NCI-H1092 treated with DMSO at 0.1 percent for 48 hours (cell line): Measurements from ENCODE around the gene ADCY2.

Experiments
- DNase-seq: peaks from one replicate; lab custom pipeline; 2025; lab: John Stamatoyannopoulos, UW

ADCY2 gene

DNA sequence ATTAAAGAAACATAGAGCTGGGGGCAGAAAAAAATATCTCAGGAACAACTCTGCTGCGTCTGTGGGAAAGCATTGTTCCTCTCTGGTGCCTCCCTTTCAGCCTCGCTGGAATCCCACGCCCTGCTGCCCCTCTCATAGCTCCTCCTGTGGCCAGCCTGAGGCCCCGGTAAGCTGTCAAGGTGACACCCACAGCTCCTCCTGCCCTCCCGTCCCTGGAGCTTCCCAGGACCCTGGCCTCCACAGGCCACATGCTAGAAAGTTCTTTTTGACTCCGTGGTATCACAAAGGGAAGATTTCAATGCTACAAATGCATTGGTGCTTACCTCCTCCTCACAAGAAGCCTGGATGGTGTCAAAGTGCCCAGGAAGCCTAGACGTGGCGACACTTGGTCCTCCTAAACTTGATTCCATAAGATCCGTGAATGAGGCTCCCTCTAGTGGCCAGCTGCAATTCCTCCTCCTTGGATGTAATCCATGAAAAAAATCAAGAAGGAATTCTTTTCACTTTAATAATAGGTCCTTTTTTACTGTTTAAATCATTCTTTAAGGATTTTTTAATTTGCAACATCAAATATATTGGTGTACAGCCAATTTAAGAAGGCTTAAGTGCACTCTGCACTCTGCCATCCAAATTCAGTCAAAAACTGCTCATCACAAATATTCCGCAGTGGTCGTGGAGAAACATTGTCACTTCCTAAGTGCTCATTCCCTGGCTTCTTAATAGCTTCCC lies 350.1 kb downstream of the ADCY2 start:
- DNase-seq = peak; percentile 55

- no peak for DNase-seq
Observed at GRCh38 chr5:7747728-7748127, 351.8 kb downstream of the ADCY2 start.

DNA sequence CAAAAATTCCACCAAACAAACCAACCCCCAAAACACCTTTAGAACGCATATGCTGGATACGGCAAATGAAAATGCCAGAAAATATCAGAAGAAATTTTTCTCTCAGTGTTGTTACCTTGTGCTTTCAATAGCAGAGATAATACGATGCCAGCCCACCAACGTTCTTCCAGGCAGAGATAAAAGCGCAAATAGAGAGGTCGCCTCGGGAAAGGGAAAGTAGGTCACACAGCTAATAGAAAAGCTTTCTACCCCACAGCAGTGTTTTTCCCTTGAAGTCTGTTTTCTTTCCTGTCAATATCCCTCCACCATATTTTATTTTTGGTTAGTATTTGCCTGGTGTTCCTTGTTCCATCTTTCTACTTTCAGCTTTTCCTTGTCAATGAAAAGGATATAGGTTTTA lies 353.7 kb downstream of the ADCY2 start:
- DNase-seq = no peak

- no peak for DNase-seq
Observed at GRCh38 chr5:7751874-7752273, 355.9 kb downstream of the ADCY2 start.

- no peak for DNase-seq
Observed at GRCh38 chr5:7753181-7753580, 357.2 kb downstream of the ADCY2 start.

GRCh38 chr5:7753596-7753995 lies 357.7 kb downstream of the ADCY2 start:
- DNase-seq = no peak

- no peak for DNase-seq
Observed at GRCh38 chr5:7754490-7754889, 358.6 kb downstream of the ADCY2 start.

DNA sequence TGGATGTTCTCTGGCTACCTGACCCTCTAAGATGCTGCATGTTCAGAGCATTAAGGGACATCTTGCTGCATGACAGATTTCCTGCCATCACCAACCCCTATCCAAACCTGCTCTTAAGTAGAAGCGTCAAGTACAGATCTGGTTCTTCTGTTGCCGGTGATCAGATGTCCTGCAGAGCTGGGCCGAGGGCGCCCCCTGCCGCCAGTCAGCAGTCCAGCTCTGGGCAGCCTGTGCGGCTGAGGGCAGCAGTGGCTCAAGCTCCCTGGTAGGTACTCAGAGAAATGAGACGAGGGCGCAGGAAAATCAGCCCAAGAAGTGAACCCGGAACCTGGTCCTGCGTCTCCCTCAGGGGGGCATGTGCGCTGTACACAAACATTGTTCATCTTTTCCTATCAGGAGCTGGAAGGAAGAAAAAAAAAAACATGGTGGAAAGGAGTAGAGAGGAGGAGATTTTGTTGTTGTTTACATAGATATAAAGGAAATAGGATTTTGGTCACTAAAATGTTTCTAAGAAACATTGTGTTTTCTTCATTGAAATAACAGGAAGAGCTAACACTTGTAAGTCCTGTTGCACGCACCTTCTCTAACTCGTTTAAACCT lies 359.2 kb downstream of the ADCY2 start:
- DNase-seq = peak; percentile 66

GRCh38 chr5:7755958-7756357 lies 360.0 kb downstream of the ADCY2 start:
- DNase-seq = no peak

- DNase-seq = no peak
Observed at GRCh38 chr5:7756453-7756852, 360.5 kb downstream of the ADCY2 start.

DNA sequence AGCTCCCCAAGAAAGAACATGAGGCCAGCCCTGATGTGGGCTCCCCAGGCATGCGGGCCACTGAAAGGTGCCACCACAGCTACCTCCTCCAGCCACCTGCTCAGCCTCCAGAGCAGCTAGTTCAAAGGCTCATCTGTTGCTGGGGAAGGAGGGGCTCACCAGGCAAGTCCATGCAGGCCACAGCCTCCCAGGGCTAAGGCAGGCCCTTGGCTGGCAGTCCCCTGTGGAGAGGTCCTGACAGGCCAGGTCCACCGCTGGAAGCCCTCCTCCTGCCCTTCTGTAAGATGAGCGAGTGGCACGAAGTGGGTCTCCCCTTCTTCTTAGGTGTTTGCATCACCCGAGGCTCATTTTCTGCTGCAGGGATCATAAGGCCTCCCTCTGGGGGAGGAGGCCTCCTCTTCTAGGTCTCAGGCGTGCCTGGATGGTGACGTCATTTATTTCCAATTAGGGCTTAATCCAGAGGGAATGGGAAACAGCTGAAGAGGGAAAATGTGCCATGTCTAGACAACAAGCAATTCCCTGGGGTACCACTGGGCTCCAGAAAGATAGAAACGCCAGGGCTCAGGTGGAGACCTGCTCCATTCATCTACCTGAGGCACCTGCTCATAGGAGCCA lies 363.4 kb downstream of the ADCY2 start:
- no peak for DNase-seq

GRCh38 chr5:7759951-7760580 lies 364.1 kb downstream of the ADCY2 start:
- DNase-seq = no peak

DNA sequence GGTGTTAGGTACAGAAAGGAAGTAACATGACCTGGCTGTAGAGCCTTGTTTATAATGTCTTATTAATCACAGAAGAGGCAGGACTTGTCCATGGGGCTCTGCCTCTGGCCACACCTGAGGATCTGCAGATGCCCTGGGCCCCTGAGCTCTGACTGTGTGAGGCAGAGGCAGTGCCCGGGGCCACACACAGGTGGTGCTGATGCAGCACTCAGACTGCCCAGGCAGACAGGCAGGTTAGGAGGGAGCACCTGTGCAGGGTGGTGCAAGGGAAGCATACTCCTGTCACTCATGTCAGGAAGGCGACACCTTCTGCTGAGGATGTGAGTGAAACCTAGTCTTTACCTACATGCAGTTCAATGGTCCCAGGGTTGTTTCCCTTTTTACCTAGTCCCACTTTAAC lies 366.3 kb downstream of the ADCY2 start:
- DNase-seq = no peak

GRCh38 chr5:7763621-7764072 lies 367.7 kb downstream of the ADCY2 start:
- peak; percentile 69 for DNase-seq

GRCh38 chr5:7764452-7764851 lies 368.5 kb downstream of the ADCY2 start:
- no peak for DNase-seq

- DNase-seq = no peak
Observed at GRCh38 chr5:7770436-7770835, 374.5 kb downstream of the ADCY2 start.

GRCh38 chr5:7772141-7772540 lies 376.2 kb downstream of the ADCY2 start:
- DNase-seq = no peak

DNA sequence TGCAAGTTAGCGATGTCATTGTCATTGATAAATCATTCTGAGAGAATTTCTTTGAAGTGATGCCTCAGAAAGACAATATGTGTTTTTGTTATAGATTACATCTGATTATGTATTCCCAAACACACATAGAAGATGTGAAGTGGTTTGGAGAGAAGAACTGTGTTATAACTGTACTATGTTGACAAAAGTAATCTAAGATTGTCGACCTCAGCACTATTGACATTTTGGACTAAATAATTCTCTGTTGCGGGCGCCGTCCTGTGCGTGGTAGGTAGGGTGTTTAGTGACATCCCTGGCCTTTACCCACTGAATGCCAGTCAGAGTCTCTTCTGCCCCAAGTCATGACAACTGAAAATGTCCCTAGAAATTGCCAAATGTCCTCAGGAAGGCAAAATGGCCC lies 377.2 kb downstream of the ADCY2 start:
- DNase-seq = no peak

DNA sequence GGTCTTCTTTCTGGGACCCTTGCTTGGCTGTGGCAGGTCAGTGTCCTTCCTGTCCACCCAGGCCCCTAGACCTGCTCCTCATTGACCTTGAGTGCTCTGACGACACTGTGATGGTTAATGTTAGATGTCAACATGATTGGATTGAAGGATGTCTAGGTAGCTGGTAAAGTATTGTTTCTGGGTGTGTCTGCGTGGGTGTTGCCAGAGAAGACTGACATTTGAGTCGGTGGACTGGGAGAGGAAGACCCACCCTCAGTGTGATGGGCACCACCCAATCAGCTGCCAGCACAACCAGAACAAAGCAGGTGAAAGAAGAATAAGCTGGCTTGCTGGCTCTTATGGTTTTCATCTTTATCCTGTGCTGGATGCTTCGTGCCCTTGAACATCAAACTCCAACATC lies 380.5 kb downstream of the ADCY2 start:
- no peak for DNase-seq

- DNase-seq = no peak
Observed at GRCh38 chr5:7779019-7780005, 383.4 kb downstream of the ADCY2 start.

DNA sequence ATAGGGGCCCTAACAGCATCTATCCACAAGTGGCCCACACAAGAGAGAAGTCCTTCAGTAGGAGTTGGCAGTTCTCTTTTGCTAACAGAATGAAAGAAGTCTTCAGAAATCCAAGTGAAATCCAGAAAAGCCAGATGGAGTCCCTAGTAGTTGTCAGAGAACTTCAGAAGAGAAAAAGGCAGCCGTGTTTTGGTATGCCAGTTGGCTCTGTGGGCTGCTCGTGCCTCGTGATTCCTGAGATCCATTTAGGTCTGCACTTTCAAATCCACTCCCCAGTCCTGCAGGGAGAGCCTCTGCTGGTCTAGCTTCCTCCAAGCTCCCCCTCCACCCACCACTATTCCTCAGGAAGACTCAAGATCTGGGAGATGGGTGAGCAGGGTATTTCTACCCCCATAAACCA lies 386.0 kb downstream of the ADCY2 start:
- no peak for DNase-seq
